Activated T-helper 17 cell treated with anti-CD3 and anti-CD28 coated beads, Interleukin-2, amount 50 U/mL, for 72 hours (primary cell): ENCODE results near the gene PIGC. TPM values are rescaled to one million over a fixed set of nuclear protein-coding genes. Genes with fewer than 3 reads are reported as not detected.
A peak's percentile ranks its signal among the peaks of the same experiment; 100 is the strongest.

Experiments
- ATAC-seq: fragments of 150-1000 bp; cut with Tn5 transposase; replicated peaks from 2 replicates; pipeline ENCODE4 v1.10.0; 2021; ENCODE audit warnings: mild to moderate bottlenecking, moderate library complexity
- H3K27ac Mint-ChIP-seq: one replicate; pipeline ENCODE4 v1.8.0; 2022; ENCODE audit warnings: mixed read lengths
- H3K27me3 Mint-ChIP-seq: one replicate; pipeline ENCODE4 v1.8.0; 2022; ENCODE audit warnings: mixed read lengths
- H3K36me3 Mint-ChIP-seq: one replicate; pipeline ENCODE4 v1.8.0; 2022; ENCODE audit warnings: low read depth, mild to moderate bottlenecking, mixed read lengths
- H3K4me1 Mint-ChIP-seq: one replicate; pipeline ENCODE4 v1.8.0; 2022; ENCODE audit warnings: mixed read lengths
- H3K4me3 Mint-ChIP-seq: one replicate; pipeline ENCODE4 v1.8.0; 2022; ENCODE audit warnings: mild to moderate bottlenecking, mixed read lengths
- H3K9me3 Mint-ChIP-seq: one replicate; pipeline ENCODE4 v1.8.0; 2022; ENCODE audit warnings: mixed read lengths
- total RNA-seq, 2 donors: library from RNA; stranded (reverse); gene quantifications; one replicate each; pipeline ENCODE4 v1.2.3, GENCODE V29; 2022

Gene PIGC
- total RNA-seq, 2 donors from 2014 or later, result 11.3 to 13.3 TPM

- Mint-ChIP-seq H3K27ac (no peak overlapping the region), H3K36me3 (no peaks in the 10 kb centered on the region), H3K4me3 (no peak overlapping the region), H3K9me3 (no peaks in the 10 kb centered on the region), H3K27me3 (no peaks in the 10 kb centered on the region), H3K4me1 (peaks cover 19% of the 10 kb centered on the region)
- peak; percentile 44 for ATAC-seq
Observed at GRCh38 chr1:172430128-172430454, 13.8 kb downstream of the PIGC start.

- peaks cover 19% of the 10 kb centered on the region for H3K4me1 Mint-ChIP-seq
- no peaks in the 10 kb centered on the region for H3K9me3 Mint-ChIP-seq
- H3K27ac Mint-ChIP-seq, result no peak overlapping the region
- H3K4me3 Mint-ChIP-seq, result no peak overlapping the region
- no peaks in the 10 kb centered on the region for H3K27me3 Mint-ChIP-seq
- H3K36me3 Mint-ChIP-seq, result no peaks in the 10 kb centered on the region
- ATAC-seq, result peak; percentile 67
Observed at GRCh38 chr1:172429331-172430127, 14.3 kb downstream of the PIGC start.

- ATAC-seq, result no peak
- no peak overlapping the region for H3K4me3 Mint-ChIP-seq
- no peaks in the 10 kb centered on the region for H3K9me3 Mint-ChIP-seq
- peaks cover 12% of the 10 kb centered on the region for H3K4me1 Mint-ChIP-seq
- H3K36me3 Mint-ChIP-seq, result no peaks in the 10 kb centered on the region
- no peaks in the 10 kb centered on the region for H3K27me3 Mint-ChIP-seq
- H3K27ac Mint-ChIP-seq, result no peak overlapping the region
Observed at GRCh38 chr1:172427191-172427590, 16.7 kb downstream of the PIGC start.

GRCh38 chr1:172425339-172425738 lies 18.5 kb downstream of the PIGC start:
- H3K4me1 Mint-ChIP-seq, result peaks cover 6% of the 10 kb centered on the region
- ATAC-seq, result no peak
- H3K27me3 Mint-ChIP-seq, result no peaks in the 10 kb centered on the region
- no peaks in the 10 kb centered on the region for H3K36me3 Mint-ChIP-seq
- H3K9me3 Mint-ChIP-seq, result no peaks in the 10 kb centered on the region
- no peak overlapping the region for H3K4me3 Mint-ChIP-seq
- H3K27ac Mint-ChIP-seq, result no peak overlapping the region

- no peaks in the 10 kb centered on the region for H3K36me3 Mint-ChIP-seq
- no peak for ATAC-seq
- H3K27ac Mint-ChIP-seq, result peak overlapping the region; percentile 28
- no peaks in the 10 kb centered on the region for H3K9me3 Mint-ChIP-seq
- no peaks in the 10 kb centered on the region for H3K27me3 Mint-ChIP-seq
- no peaks in the 10 kb centered on the region for H3K4me1 Mint-ChIP-seq
- no peak overlapping the region for H3K4me3 Mint-ChIP-seq
Observed at GRCh38 chr1:172423336-172423735, 20.5 kb downstream of the PIGC start.

- ATAC-seq, result no peak
- H3K4me1 Mint-ChIP-seq, result no peaks in the 10 kb centered on the region
- H3K9me3 Mint-ChIP-seq, result no peaks in the 10 kb centered on the region
- H3K27me3 Mint-ChIP-seq, result no peaks in the 10 kb centered on the region
- no peak overlapping the region for H3K27ac Mint-ChIP-seq
- no peak overlapping the region for H3K4me3 Mint-ChIP-seq
- H3K36me3 Mint-ChIP-seq, result no peaks in the 10 kb centered on the region
Observed at GRCh38 chr1:172421974-172422604, 21.8 kb downstream of the PIGC start.

- Mint-ChIP-seq H3K27me3 (no peaks in the 10 kb centered on the region), H3K4me3 (no peak within 1 kb of the TSS), H3K27ac (no peak within 1 kb of the TSS), H3K4me1 (no peaks in the 10 kb centered on the region), H3K36me3 (no peaks in the 10 kb centered on the region), H3K9me3 (no peaks in the 10 kb centered on the region)
- ATAC-seq, result no peak
Observed at GRCh38 chr1:172420385-172420784, 23.5 kb downstream of the PIGC start, which contains the start of gene C1orf105. TSS of gene C1orf105 (plus strand) at chr1:172420685. CDS start at chr1:172420886, 201 bp downstream.

- no peak overlapping the region for H3K27ac Mint-ChIP-seq
- H3K36me3 Mint-ChIP-seq, result no peaks in the 10 kb centered on the region
- H3K9me3 Mint-ChIP-seq, result no peaks in the 10 kb centered on the region
- no peak for ATAC-seq
- H3K4me3 Mint-ChIP-seq, result no peak overlapping the region
- no peaks in the 10 kb centered on the region for H3K4me1 Mint-ChIP-seq
- H3K27me3 Mint-ChIP-seq, result no peaks in the 10 kb centered on the region
Observed at GRCh38 chr1:172417557-172417956, 26.3 kb downstream of the PIGC start.

GRCh38 chr1:172416496-172417035 lies 27.3 kb downstream of the PIGC start:
- H3K27ac Mint-ChIP-seq, result no peak overlapping the region
- no peaks in the 10 kb centered on the region for H3K4me1 Mint-ChIP-seq
- no peaks in the 10 kb centered on the region for H3K9me3 Mint-ChIP-seq
- no peaks in the 10 kb centered on the region for H3K36me3 Mint-ChIP-seq
- ATAC-seq, result no peak
- H3K4me3 Mint-ChIP-seq, result no peak overlapping the region
- no peaks in the 10 kb centered on the region for H3K27me3 Mint-ChIP-seq

- Mint-ChIP-seq H3K4me1 (no peaks in the 10 kb centered on the region), H3K4me3 (no peak overlapping the region), H3K27me3 (no peaks in the 10 kb centered on the region), H3K27ac (no peak overlapping the region), H3K9me3 (no peaks in the 10 kb centered on the region), H3K36me3 (no peaks in the 10 kb centered on the region)
- no peak for ATAC-seq
Observed at GRCh38 chr1:172414331-172414730, 29.5 kb downstream of the PIGC start.

GRCh38 chr1:172411791-172412338 lies 32.0 kb downstream of the PIGC start:
- Mint-ChIP-seq H3K4me1 (no peaks in the 10 kb centered on the region), H3K27me3 (no peaks in the 10 kb centered on the region), H3K4me3 (no peak overlapping the region), H3K27ac (peak overlapping the region; percentile 18), H3K9me3 (no peaks in the 10 kb centered on the region), H3K36me3 (no peaks in the 10 kb centered on the region)
- ATAC-seq, result peak; percentile 90

- Mint-ChIP-seq H3K9me3 (no peaks in the 10 kb centered on the region), H3K27me3 (no peaks in the 10 kb centered on the region), H3K36me3 (no peaks in the 10 kb centered on the region), H3K27ac (no peak overlapping the region), H3K4me1 (peaks cover 4% of the 10 kb centered on the region), H3K4me3 (no peak overlapping the region)
- no peak for ATAC-seq
Observed at GRCh38 chr1:172410027-172410426, 33.8 kb downstream of the PIGC start.

GRCh38 chr1:172408958-172409357 lies 34.9 kb downstream of the PIGC start:
- no peaks in the 10 kb centered on the region for H3K9me3 Mint-ChIP-seq
- peaks cover 4% of the 10 kb centered on the region for H3K4me1 Mint-ChIP-seq
- H3K27me3 Mint-ChIP-seq, result no peaks in the 10 kb centered on the region
- no peak overlapping the region for H3K27ac Mint-ChIP-seq
- ATAC-seq, result no peak
- H3K4me3 Mint-ChIP-seq, result no peak overlapping the region
- no peaks in the 10 kb centered on the region for H3K36me3 Mint-ChIP-seq

- no peak for ATAC-seq
- Mint-ChIP-seq H3K4me1 (peaks cover 4% of the 10 kb centered on the region), H3K27me3 (no peaks in the 10 kb centered on the region), H3K36me3 (no peaks in the 10 kb centered on the region), H3K9me3 (no peaks in the 10 kb centered on the region), H3K4me3 (no peak overlapping the region), H3K27ac (no peak overlapping the region)
Observed at GRCh38 chr1:172406968-172407367, 36.9 kb downstream of the PIGC start.

GRCh38 chr1:172405912-172406311 lies 38.0 kb downstream of the PIGC start:
- peak; percentile 73 for ATAC-seq
- H3K36me3 Mint-ChIP-seq, result no peaks in the 10 kb centered on the region
- H3K9me3 Mint-ChIP-seq, result no peaks in the 10 kb centered on the region
- H3K4me1 Mint-ChIP-seq, result peaks cover 4% of the 10 kb centered on the region
- no peak overlapping the region for H3K27ac Mint-ChIP-seq
- H3K27me3 Mint-ChIP-seq, result no peaks in the 10 kb centered on the region
- H3K4me3 Mint-ChIP-seq, result no peak overlapping the region
